Suprapubic skin (tissue), 4 donors: ENCODE data around the gene TGM1. TPM values are rescaled to one million over a fixed set of nuclear protein-coding genes. Genes with fewer than 3 reads are reported as not detected.
A peak's percentile ranks its signal among the peaks of the same experiment; 100 is the strongest.

Experiments used
- DNase-seq, 2 donors: peaks; one replicate each; pipeline ENCODE4 v3.0.0-alpha.2; 2019; ENCODE audit warnings: low spot score in 2 of 2
- H3K27ac ChIP-seq: fragments of 200-600 bp; sonication (generic); one replicate; pipeline ENCODE4 v1.5.1; 2019
- H3K27me3 ChIP-seq: fragments of 200-600 bp; sonication (generic); one replicate; pipeline ENCODE4 v1.5.1; 2019
- H3K36me3 ChIP-seq: fragments of 200-600 bp; sonication (generic); one replicate; pipeline ENCODE4 v1.5.1; 2019
- H3K4me1 ChIP-seq: fragments of 200-600 bp; sonication (generic); one replicate; pipeline ENCODE4 v1.5.1; 2019
- H3K4me3 ChIP-seq: fragments of 200-600 bp; sonication (generic); one replicate; pipeline ENCODE4 v1.5.1; 2019; ENCODE audit warnings: mild to moderate bottlenecking
- H3K9me3 ChIP-seq: fragments of 200-600 bp; sonication (generic); one replicate; pipeline ENCODE4 v1.5.1; 2019
- CTCF ChIP-seq, 2 donors: fragments of 200-600 bp in 1 of 2; fragments of 450-650 bp in 1 of 2; sonication (generic) in 1 of 2; IDR thresholded peaks; one replicate each; pipeline ENCODE4 v1.5.1; 2016 to 2019; ENCODE audit warnings: antibody characterized with exemption in 2 of 2, mild to moderate bottlenecking in 1 of 2, moderate library complexity in 1 of 2
- EP300 ChIP-seq: sonication (generic); formaldehyde crosslinking; IDR thresholded peaks from one replicate; pipeline ENCODE4 v1.6.1; 2017; ENCODE audit warnings: antibody characterized with exemption
- POLR2A ChIP-seq, 2 donors: fragments of 450-650 bp; IDR thresholded peaks; one replicate each; pipeline ENCODE4 v1.6.1; 2017; ENCODE audit warnings: antibody characterized with exemption in 2 of 2, mild to moderate bottlenecking in 2 of 2, moderate library complexity in 2 of 2
- POLR2AphosphoS5 ChIP-seq, 3 donors: sonication (generic); formaldehyde crosslinking; IDR thresholded peaks; one replicate each; pipeline ENCODE4 v1.6.1; 2017; ENCODE audit warnings: antibody characterized with exemption in 3 of 3
- WGBS: methylation state at CpG from one replicate; pipeline ENCODE4 v1.1.5; 2018; 5-methylcytosine and 5-hydroxymethylcytosine counted together
- total RNA-seq, 4 donors: library from RNA; depleted of rRNA; stranded (reverse); fragments of >200 nt; gene quantifications; one replicate each; pipeline ENCODE4 v1.1.0, GENCODE V29; 2016

Gene TGM1
- total RNA-seq, 4 donors from 2014 or later: 127 to 144 (median 130) TPM

GRCh38 chr14:24263848-24264247, 871 bp upstream of the TGM1 start:
- Histone ChIP-seq H3K36me3 (peaks cover 38% of the 10 kb centered on the region), H3K27me3 (no peaks in the 10 kb centered on the region), H3K27ac (peak overlapping the region; percentile 43), H3K4me3 (no peak overlapping the region), H3K4me1 (peaks cover 31% of the 10 kb centered on the region), H3K9me3 (no peaks in the 10 kb centered on the region)
- 60% methylated on average over 6 of the region's 6 CpGs for WGBS
- TF ChIP-seq POLR2A (IDR thresholded peaks at IDR 0.05): no peak
- TF ChIP-seq EP300: no peak
- TF ChIP-seq POLR2AphosphoS5 (IDR thresholded peaks at IDR 0.05): no peak
- no peak for TF ChIP-seq CTCF (IDR thresholded peaks at IDR 0.05)
- no peak for DNase-seq

- Histone ChIP-seq H3K4me1 (peaks cover 33% of the 10 kb centered on the region), H3K4me3 (no peak overlapping the region), H3K9me3 (no peaks in the 10 kb centered on the region), H3K27ac (no peak overlapping the region), H3K27me3 (no peaks in the 10 kb centered on the region), H3K36me3 (peaks cover 22% of the 10 kb centered on the region)
- no peak for DNase-seq
- no peak for TF ChIP-seq POLR2A (IDR thresholded peaks at IDR 0.05)
- WGBS: no CpG with 5 or more reads among the region's 19 CpGs
These were observed 1.0 kb downstream of the TGM1 start for GRCh38 chr14:24261969-24262327.

- TF ChIP-seq CTCF (IDR thresholded peaks at IDR 0.05): no peak
- no peak for TF ChIP-seq POLR2AphosphoS5 (IDR thresholded peaks at IDR 0.05)
- no peak for TF ChIP-seq EP300
- TF ChIP-seq POLR2A (IDR thresholded peaks at IDR 0.05): no peak
- peaks cover 33% of the 10 kb centered on the region for H3K4me1 ChIP-seq
- WGBS: 91% methylated on average over 15 of the region's 20 CpGs
- DNase-seq: no peak
- H3K9me3 ChIP-seq: no peaks in the 10 kb centered on the region
- H3K27ac ChIP-seq: peak overlapping the region; percentile 24
- H3K27me3 ChIP-seq: no peaks in the 10 kb centered on the region
- peaks cover 17% of the 10 kb centered on the region for H3K36me3 ChIP-seq
- no peak overlapping the region for H3K4me3 ChIP-seq
These were observed 1.6 kb downstream of the TGM1 start for GRCh38 chr14:24261256-24261968.

GRCh38 chr14:24260780-24261157, 2.2 kb downstream of the TGM1 start:
- no peak for DNase-seq
- H3K4me3 ChIP-seq: no peak overlapping the region
- no peak overlapping the region for H3K27ac ChIP-seq
- peaks cover 33% of the 10 kb centered on the region for H3K4me1 ChIP-seq
- H3K36me3 ChIP-seq: peaks cover 16% of the 10 kb centered on the region
- H3K27me3 ChIP-seq: no peaks in the 10 kb centered on the region
- TF ChIP-seq EP300 (no peak), CTCF (IDR thresholded peaks at IDR 0.05) (no peak), POLR2A (IDR thresholded peaks at IDR 0.05) (no peak), POLR2AphosphoS5 (IDR thresholded peaks at IDR 0.05) (no peak)
- WGBS: 61% methylated on average over 4 of the region's 4 CpGs
- H3K9me3 ChIP-seq: no peaks in the 10 kb centered on the region

- Histone ChIP-seq H3K27ac (peak overlapping the region; percentile 50), H3K36me3 (peaks cover 16% of the 10 kb centered on the region), H3K27me3 (no peaks in the 10 kb centered on the region), H3K4me1 (peaks cover 33% of the 10 kb centered on the region), H3K4me3 (no peak overlapping the region), H3K9me3 (no peaks in the 10 kb centered on the region)
- no peak for DNase-seq
- no peak for TF ChIP-seq EP300
- no peak for TF ChIP-seq CTCF (IDR thresholded peaks at IDR 0.05)
- no peak for TF ChIP-seq POLR2AphosphoS5 (IDR thresholded peaks at IDR 0.05)
- no peak for TF ChIP-seq POLR2A (IDR thresholded peaks at IDR 0.05)
- WGBS: 87% methylated on average over 13 of the region's 16 CpGs
These were observed 2.8 kb downstream of the TGM1 start for GRCh38 chr14:24260026-24260779.
